HG03432 (cell line): ENCODE results near the gene SKIDA1.

ENCODE experiments used
- ATAC-seq: cut with Tn5 transposase; IDR thresholded peaks from one replicate; pipeline ENCODE4 v1.9.1; 2021; ENCODE audit warnings: mild to moderate bottlenecking, moderate library complexity; ENCODE audit not compliant: unreplicated experiment

SKIDA1 gene

DNA sequence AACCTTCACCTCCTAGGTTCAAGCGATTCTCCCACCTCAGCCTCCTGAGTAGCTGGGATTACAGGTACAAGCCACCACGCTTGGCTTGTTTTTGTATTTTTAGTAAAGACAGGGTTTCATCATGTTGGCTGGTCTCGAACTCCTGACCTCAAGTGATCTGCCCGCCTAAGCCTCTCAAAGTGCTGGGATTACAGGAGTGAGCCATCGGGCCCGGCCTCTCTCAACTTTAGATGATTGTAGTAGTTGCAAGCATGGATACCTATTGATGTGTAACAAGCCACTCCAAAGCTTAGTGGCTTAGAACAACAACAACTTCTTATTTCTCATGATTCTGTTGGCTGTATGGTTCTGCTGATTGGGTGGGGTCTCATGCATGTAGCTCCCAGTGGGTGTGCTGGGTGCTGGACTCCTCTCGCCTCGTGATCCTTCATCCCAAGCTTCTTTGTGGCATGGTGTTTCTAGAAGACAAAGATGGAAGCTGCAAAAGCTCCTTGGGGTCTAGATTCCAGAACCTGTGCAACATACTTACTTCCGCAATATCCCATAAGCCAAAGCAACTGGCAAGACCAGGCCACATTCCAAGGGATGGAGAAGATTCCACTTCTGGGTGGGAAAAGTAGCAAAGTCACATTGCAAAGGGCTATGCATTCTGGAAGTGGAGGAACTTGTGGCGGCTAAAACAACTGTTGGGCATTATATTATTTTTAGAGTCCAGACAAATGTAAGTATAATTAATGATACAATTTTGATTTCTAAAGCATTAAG lies 37.9 kb downstream of the SKIDA1 start:
- no peak for ATAC-seq

DNA sequence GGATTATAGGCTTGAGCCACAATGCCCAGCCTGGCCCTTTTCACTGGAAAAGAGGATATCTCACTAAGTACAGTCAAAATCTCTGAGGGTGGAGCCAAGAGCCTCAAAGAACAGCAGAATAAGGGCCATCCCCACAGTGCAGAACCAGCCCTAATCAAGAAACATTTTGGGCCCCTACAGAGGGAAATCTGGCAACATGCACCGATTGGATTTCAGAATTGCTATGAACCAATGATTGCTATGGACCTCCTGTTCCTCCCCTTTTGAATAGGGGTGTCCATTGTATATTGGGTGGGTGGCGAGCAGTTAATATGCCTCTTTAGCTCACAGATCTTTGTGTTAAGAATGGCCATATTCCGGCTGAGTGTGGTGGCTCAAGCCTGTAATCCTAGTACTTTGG lies 42.7 kb downstream of the SKIDA1 start:
- no peak for ATAC-seq

DNA sequence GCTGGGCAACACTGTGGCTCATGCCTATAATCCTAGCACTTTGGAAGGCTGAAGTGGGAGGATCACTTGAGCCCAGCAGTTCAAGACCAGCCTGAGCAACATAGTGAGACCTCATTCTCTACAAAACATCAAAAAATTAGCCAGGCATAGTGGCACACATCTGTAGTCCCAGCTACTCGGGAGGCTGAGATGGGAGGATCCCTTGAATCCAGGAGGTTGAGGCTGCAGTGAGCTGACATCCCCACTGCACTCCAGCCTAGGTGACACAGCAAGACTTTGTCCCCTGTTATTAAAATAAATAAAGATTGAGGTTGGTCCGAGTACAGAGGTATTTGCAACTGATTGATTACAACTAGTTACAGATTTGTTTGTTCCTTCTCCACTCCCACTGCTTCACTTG lies 44.1 kb downstream of the SKIDA1 start:
- ATAC-seq: no peak

DNA sequence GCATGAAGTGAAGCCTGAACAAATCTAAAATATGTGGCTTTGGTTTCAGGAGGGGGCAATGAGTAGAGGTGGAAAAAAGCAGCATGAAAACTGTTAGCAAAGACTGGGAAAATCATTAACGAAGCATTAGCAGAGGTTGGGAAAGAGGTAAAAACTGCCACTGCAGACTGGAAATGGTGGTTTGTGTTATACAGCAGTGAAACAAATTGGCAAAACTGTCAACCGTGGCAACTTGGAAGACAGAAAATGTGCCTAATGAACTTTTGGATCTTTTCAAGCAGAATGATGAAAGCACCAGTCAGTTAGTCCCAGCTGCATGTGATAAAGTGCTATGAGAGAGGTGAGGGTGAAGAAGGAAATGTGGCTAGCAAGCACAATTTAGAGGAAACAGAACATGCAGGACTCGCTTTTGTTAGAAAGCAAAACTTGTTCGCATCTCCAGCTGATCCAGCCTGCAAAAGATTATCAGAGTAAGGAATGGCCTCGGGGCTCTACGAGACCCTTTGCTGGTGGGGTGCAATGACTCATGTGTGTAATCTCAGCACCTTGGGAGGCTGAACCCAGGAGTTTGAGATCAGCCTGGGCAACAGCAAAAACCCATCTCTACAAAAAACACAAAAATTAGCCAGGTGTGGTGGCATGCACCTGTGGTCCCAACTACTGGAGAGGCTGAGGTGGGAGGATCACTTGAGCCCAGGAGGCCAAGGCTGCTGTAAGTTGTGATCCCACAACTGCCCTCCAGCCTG lies 45.7 kb downstream of the SKIDA1 start:
- no peak for ATAC-seq

DNA sequence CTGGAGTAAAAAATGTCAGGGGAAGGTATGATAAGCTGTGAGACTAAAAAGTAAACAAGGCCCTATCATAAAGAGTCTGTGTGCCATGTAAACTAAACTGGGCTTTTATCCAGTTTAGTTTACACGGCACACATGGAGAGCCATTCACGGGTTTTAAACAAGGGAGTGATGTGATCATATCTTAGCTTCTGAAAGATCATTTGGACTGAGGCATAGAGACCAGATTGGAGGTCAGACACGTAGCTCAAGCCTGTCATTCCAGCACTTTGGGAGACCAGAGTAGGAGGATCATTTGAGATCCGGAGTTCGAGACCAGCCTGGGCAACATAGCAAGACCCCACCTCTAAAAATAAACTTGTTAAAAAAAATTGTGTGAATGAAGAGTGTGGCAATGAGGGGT lies 50.1 kb downstream of the SKIDA1 start:
- ATAC-seq: no peak

DNA sequence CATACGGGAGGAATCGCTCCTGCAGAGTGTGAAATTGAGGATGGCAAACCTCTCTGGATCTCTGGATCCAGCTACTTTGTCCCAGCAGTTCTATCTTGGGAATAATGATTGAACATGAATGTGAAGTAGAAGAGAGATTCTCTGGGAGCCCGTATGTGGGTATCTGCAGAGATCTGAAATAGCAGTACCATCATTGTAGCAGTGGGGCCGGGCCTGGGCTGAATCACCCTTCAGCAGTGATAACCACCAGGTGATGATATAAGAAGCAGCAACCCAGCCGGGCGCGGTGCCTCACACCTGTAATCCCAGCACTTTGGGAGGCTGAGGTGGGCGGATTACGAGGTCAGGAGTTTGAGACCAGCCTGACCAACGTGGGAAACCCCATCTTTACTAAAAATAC lies 51.9 kb downstream of the SKIDA1 start:
- ATAC-seq: no peak

DNA sequence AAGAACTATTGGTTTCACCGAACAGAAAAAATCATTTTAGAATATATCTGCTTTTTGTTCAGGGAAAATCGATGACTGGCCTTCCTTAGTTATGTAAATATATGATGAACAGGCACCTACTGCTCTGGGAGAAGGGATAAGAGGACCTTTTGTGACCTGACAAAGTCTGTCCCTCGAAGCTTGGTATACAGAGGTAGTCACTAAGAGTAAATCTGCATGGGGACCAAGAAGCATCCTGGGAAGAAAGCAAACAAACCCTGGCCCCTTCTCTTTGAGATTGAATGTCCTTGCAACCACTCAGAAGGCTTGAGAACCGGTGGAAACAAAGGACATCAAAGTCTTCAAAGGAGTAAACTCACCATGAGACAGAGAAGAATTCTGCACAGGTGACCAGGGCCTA lies 52.3 kb downstream of the SKIDA1 start:
- ATAC-seq: no peak

DNA sequence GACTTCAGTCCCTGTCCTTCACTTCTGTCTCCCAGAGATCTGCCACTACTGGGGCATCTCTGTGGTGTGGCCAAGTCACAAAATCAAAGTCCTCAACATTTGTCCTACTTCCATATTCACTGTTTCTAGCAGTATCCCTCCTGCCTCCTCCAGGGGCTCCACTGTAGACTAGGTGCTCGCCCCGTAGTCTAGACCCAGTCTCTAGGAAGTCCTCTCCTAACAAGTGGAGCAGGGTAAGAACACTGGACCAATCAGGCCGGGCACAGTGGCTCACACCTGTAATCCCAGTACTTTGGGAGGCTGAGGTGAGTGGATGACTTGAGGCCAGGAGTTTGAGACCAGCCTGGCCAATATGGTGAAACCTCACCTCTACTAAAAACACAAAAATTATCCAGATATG lies 57.4 kb downstream of the SKIDA1 start:
- ATAC-seq: no peak

DNA sequence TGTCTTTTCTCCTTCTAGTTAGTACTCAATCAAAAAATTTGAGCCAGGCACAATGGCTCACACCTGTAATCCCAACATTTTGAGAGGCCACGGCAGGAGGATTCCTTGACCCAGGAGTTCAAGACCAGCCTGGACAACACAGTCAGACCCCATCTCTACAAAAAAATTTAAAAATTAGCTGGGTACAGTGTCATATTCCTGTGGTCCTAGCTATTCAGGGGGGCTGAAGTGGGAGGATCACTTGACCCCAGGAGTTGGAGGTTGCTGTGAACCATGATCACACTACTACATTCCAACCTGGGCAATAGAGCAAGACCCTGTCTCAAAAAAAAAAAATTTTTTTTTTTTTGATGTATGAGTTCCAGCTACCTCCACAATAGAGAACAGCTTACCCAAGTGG lies 57.8 kb downstream of the SKIDA1 start:
- ATAC-seq: no peak

DNA sequence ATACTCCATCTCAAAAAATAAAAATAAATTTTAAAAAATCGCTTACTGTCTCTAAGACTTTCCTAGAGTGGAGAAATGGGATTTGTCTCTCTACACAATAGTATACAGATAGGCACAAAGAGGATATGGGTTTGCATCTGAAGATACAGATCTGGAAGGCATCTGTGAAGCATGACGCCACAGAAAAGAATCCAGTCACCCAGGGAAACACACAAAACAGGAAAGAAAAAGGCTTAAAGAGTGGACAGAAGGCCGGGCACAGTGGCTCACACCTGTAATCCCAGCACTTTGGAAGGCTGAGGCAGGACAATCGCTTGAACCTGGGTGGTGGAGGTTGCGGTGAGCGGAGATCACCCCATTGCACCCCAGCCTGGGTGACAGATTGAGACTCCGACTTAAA lies 61.3 kb downstream of the SKIDA1 start:
- no peak for ATAC-seq
